HG03354 (cell line): ENCODE results near the gene CYBB.
"Not testable (repeated sequence)": the region's sequence is repeated elsewhere in the genome, so short reads cannot be mapped to it uniquely, and the experiment has no call there.

Source experiments
- ATAC-seq: cut with Tn5 transposase; IDR thresholded peaks from one replicate; pipeline ENCODE4 v1.9.1; 2021; ENCODE audit warnings: mild to moderate bottlenecking; ENCODE audit not compliant: unreplicated experiment, poor library complexity, severe bottlenecking

The CYBB gene

DNA sequence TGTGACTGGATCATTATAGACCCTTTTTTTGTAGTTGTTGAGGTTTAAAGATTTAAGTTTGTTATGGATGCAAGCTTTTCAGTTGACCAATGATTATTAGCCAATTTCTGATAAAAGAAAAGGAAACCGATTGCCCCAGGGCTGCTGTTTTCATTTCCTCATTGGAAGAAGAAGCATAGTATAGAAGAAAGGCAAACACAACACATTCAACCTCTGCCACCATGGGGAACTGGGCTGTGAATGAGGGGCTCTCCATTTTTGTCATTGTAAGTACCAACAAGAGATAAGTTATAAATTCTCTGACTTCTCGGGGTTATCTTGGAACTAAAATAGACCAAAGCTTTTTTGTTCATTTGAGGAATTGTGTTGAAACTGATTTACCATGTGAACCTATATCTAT, at the start of gene CYBB:
CYBB (plus strand) TSS at position 203 of the 400 bp plus-strand sequence; CDS start at position 222, 19 bp downstream.
- peak; percentile 46 for ATAC-seq

GRCh38 chrX:37745354-37745753, 34.5 kb upstream of the CYBB start:
- peak; percentile 80 for ATAC-seq

DNA sequence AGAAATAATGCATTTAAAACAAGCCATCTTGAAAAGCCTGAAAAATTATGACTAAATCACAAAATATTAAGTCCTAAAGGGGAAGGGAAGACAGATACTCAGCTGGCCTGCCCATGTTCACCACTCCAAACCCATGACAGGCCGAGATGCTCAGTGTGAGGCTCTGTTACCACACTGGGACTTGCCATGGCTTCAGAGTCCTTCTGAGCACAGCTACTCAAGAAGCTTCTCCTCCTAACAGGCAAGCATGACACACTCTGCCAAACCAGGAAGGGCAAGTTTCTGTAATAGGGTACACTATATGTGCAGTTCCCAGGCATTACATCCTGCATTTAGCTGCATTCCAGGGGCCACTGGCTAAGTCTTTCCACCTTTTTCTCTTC, 34.0 kb upstream of the CYBB start:
- peak; percentile 47 for ATAC-seq

- peak; percentile 80 for ATAC-seq
These were observed 33.5 kb upstream of the CYBB start for GRCh38 chrX:37746218-37746941.

- ATAC-seq, result no peak
These were observed 32.9 kb upstream of the CYBB start for GRCh38 chrX:37746951-37747350.

DNA sequence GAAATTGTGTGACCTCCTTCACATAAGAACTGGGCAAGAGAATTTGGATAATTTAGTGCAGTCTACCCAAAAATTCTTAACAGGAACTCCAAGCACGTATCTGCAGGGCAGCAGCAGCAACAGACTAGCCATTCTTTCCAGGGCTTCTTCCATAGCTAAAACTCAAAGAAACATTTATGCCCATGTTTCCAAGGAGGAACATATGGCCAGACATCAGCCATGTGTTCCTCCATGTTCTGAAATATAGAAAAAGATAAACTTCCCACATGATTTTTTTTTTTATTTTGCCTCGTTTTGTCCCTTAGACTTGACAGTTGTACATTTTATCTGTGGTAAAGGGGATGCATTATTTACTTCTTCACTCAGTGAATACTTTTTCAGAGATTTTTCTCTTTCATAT, 27.6 kb upstream of the CYBB start:
- ATAC-seq, result no peak

- ATAC-seq, result no peak
These were observed 26.9 kb upstream of the CYBB start for GRCh38 chrX:37752936-37753335.

DNA sequence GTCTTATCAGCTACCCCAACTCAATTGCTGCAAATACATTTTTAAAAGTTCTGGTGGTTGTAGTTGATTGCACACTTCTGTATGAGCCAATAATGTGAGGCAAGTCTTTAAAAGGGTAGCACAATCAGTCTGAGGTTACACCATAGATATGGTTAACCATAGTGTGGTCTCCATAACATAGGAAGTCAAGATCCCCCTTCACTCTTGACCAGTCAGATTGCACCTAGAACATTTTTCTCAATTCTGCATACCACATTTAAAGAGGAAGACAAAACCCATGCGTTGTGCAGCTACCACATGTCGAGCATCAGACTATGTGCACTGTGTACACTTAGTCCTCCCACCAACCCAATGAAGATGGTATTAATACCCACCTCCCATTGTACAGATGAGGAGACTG, 26.5 kb upstream of the CYBB start:
- ATAC-seq, result no peak

DNA sequence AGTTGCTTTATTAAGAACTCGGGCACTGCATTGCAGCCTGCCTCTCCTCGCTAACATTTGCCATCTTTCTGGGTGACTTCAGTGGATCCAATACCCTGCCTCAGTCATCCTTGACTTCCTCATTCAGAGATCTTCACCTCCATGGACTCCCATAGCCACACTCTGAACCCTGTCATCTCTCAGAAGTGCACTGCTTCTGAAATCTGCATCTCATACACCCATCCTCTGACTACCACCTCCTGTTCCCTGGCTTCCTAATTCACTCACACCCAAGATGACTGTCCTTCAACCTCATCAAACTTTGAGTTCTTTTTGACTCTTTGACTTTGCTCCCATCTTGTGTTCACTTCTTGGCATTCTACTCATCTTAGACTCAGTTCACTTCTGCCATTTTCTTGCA, 25.3 kb upstream of the CYBB start:
- peak; percentile 15 for ATAC-seq

DNA sequence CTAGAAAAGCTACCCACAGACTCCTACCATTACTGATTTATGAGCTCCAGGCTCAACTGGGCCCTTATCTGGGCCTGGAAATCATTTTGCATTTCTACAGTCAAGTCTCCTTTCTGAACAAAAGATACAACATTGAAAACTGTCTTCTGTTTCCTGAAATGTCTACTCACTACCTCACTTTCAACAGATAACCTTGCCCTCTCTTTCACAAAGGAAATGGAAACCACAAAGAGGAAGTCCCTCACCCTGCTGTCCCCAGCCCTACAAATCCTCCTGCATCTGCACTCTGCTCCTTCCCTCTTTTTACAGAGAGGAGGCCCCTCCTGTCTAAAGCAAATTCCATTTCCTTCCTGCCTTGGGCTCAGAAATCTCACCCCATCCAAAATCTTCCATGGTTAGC, 24.8 kb upstream of the CYBB start:
- peak; percentile 97 for ATAC-seq

GRCh38 chrX:37757082-37757481, 22.8 kb upstream of the CYBB start:
- ATAC-seq, result no peak

GRCh38 chrX:37759351-37759750, 20.5 kb upstream of the CYBB start:
- ATAC-seq, result no peak

DNA sequence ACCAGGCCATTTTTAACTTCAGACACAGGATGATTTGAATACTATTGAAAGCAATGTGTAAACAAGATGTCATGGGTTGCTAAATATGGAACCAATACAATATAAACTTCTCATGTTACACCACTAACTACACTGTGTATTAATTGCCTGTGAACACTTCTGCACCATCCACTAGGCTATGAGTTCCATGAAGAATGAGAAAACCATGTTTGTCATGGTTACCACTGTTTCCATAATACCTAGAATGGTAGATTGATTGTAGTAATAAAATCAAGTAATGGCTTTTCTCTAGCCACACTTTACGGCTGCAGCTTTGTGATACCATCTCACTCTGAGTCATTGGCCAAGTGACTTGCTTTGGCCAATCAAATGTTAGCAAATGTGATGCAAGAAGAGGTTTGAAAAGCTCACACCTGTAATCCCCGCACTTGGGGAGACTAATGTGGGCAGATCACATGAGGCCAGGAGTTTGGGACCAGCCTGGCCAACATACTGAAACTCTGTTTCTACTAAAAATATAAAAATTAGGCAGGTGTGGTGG, 19.9 kb upstream of the CYBB start:
- no peak for ATAC-seq

- no peak for ATAC-seq
These were observed 16.5 kb upstream of the CYBB start for GRCh38 chrX:37763400-37763799.

- no peak for ATAC-seq
These were observed 14.4 kb upstream of the CYBB start for GRCh38 chrX:37765507-37765906.

DNA sequence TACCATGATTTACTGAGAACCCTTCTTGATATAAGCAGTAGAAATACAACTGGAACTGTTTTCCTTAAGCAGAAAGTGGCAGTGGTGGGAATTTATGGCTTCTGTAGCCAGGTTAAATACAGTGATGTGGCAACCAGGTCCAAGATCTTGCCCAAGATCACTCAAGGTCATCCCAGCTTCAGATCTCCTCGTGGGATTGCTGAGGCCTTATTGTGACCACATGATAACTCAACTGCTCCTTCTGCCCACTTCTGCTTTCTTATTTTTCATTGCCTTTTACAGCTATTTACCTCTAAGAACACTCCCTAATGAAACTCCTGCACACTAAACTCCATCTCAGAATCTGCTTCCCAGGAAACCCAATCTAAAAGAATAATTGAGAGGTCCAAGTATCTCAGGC, 12.4 kb upstream of the CYBB start:
- no peak for ATAC-seq

DNA sequence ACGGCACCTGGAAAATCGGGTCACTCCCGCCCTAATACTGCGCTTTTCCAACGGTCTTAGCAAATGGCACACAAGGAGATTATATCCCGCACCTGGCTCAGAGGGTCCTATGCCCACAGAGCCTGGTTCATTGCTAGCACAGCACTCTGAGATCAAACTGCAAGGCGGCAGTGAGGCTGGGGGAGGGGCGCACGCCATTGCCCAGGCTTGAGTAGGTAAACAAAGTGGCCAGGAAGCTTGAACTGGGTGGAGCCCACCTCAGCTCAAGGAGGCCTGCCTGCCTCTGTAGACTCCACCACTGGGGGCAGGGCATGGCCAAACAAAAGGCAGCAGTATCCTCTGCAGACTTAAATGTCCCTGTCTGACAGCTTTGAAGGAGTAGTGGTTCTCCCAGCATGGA, 11.0 kb upstream of the CYBB start:
- not testable (repeated sequence) for ATAC-seq

GRCh38 chrX:37776283-37776986, 3.4 kb upstream of the CYBB start:
- peak; percentile 83 for ATAC-seq

GRCh38 chrX:37776987-37777325, 2.9 kb upstream of the CYBB start:
- no peak for ATAC-seq

DNA sequence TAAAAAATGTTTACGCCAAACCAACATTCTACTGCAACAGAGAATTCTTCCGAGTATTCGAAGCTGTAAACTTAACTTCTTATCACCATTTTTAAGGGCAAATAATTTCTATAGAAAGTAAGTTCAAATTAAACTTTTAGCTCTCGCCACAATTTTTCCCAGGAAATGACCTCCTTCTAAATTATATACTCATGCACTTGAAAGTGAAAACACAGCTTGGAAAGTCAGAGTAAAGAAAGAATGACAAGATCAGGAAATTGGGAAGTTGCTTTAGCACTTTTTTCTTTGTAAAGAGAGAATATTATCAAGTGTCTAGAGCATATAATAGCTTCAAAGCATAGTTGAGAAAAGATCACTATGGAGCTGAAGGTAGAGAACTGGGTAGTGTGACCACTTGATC, 1.2 kb downstream of the CYBB start:
- no peak for ATAC-seq

DNA sequence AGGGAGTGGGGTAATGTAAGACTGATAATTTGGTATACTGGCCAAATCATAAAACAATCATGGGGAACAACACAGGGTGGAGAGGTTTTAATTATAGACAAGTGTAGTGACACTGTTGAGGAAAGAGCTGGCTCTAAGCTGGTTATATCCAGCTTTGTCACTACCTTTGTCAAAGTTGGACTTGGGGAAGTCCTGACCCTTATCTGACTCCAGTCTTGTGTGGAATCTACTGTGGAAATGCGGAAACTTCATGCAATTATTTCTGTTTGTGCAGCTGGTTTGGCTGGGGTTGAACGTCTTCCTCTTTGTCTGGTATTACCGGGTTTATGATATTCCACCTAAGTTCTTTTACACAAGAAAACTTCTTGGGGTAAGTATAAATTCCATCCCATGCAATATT, 2.0 kb downstream of the CYBB start:
- no peak for ATAC-seq
